GM15510 (cell line): ENCODE measurements around the gene MAD2L2.

Source experiments
- POLR2A ChIP-seq: IDR thresholded peaks from 3 replicates; pipeline ENCODE4 v1.6.1; 2011; ENCODE audit warnings: borderline replicate concordance; ENCODE audit not compliant: insufficient read length; ENCODE audit errors: extremely low read depth

The MAD2L2 gene

GRCh38 chr1:11654939-11655808, 25.8 kb downstream of the MAD2L2 start:
- no peak for TF ChIP-seq POLR2A

- peak; percentile 17 for TF ChIP-seq POLR2A
Observed at GRCh38 chr1:11654137-11654938, 26.6 kb downstream of the MAD2L2 start, which contains the start of the genes FBXO2 and FBXO44. Gene FBXO2 (minus strand): TSS chr1:11654429. CDS start chr1:11654340, 89 bp downstream. Gene FBXO44 (plus strand): TSS chr1:11654877. CDS start chr1:11655836, 959 bp downstream.

- no peak for TF ChIP-seq POLR2A
Observed at GRCh38 chr1:11653861-11654136, 27.1 kb downstream of the MAD2L2 start.

- no peak for TF ChIP-seq POLR2A
Observed at GRCh38 chr1:11653101-11653860, 27.7 kb downstream of the MAD2L2 start.

- TF ChIP-seq POLR2A, result no peak
Observed at GRCh38 chr1:11652203-11652780, 28.7 kb downstream of the MAD2L2 start.

- no peak for TF ChIP-seq POLR2A
Observed at GRCh38 chr1:11651017-11651416, 29.9 kb downstream of the MAD2L2 start.

GRCh38 chr1:11650331-11650991, 30.5 kb downstream of the MAD2L2 start:
- TF ChIP-seq POLR2A, result no peak

- TF ChIP-seq POLR2A, result no peak
Observed at GRCh38 chr1:11649624-11650330, 31.2 kb downstream of the MAD2L2 start.

GRCh38 chr1:11649237-11649623, 31.7 kb downstream of the MAD2L2 start:
- no peak for TF ChIP-seq POLR2A

GRCh38 chr1:11648732-11649158, 32.2 kb downstream of the MAD2L2 start:
- no peak for TF ChIP-seq POLR2A

- no peak for TF ChIP-seq POLR2A
Observed at GRCh38 chr1:11648039-11648438, 32.9 kb downstream of the MAD2L2 start.

GRCh38 chr1:11647333-11647732, 33.6 kb downstream of the MAD2L2 start:
- TF ChIP-seq POLR2A, result no peak

GRCh38 chr1:11646317-11646716, 34.6 kb downstream of the MAD2L2 start:
- TF ChIP-seq POLR2A, result no peak

- TF ChIP-seq POLR2A, result no peak
Observed at GRCh38 chr1:11645670-11646265, 35.2 kb downstream of the MAD2L2 start.

- no peak for TF ChIP-seq POLR2A
Observed at GRCh38 chr1:11645270-11645669, 35.7 kb downstream of the MAD2L2 start.
